CD4-positive, alpha-beta T cell (primary cell): Measurements from ENCODE around the gene TMEM151B. TPM values are rescaled to one million over a fixed set of nuclear protein-coding genes. Genes with fewer than 3 reads are reported as not detected.
A peak's percentile ranks its signal among the peaks of the same experiment; 100 is the strongest.

Experiments
- ATAC-seq: fragments of 200-7000 bp; cut with Tn5 transposase; one replicate; pipeline ENCODE4 v1.10.0; 2022; ENCODE audit warnings: mild to moderate bottlenecking; ENCODE audit not compliant: poor library complexity
- CTCF ChIA-PET: fragments of 350-600 bp; sonication (Branson Sonifier 250); formaldehyde crosslinking; loops from one replicate; lab custom pipeline; 2021; ENCODE audit warnings: antibody characterized with exemption, inconsistent platforms; lab: Charles Lee
- POLR2A ChIA-PET: fragments of 350-600 bp; sonication (Branson Sonifier 250); formaldehyde crosslinking; loops from one replicate; lab custom pipeline; 2021; ENCODE audit warnings: antibody characterized with exemption, inconsistent platforms; lab: Charles Lee
- DNase-seq, 14 experiments: peaks; one replicate each; pipeline ENCODE4 v3.0.0-alpha.2; 2013 to 2020; ENCODE audit warnings: mixed read lengths in 2 of 14
- H3K27ac ChIP-seq, 2 donors: one replicate each; pipeline versions ENCODE4 v1.5.1 to v1.7.0; 2013; ENCODE audit warnings: low read length in 2 of 2, low read depth in 1 of 2, mild to moderate bottlenecking in 1 of 2
- H3K27me3 ChIP-seq, 2 experiments: 1 replicate in 1 of 2; 2 replicates in 1 of 2; pipeline versions ENCODE4 v1.6.1 to v1.7.0; 2013; ENCODE audit warnings: low read length in 2 of 2, control low read depth in 1 of 2, mild to moderate bottlenecking in 1 of 2, moderate library complexity in 1 of 2; ENCODE audit not compliant: insufficient read depth in 2 of 2, control insufficient read depth in 1 of 2
- H3K36me3 ChIP-seq: one replicate; pipeline ENCODE4 v1.6.1; 2013; ENCODE audit warnings: low read length, control low read depth; ENCODE audit not compliant: insufficient read depth
- H3K4me1 ChIP-seq: one replicate; pipeline ENCODE4 v1.6.1; 2013; ENCODE audit warnings: low read length, control low read depth; ENCODE audit not compliant: insufficient read depth
- H3K4me3 ChIP-seq: one replicate; pipeline ENCODE4 v1.5.1; 2013; ENCODE audit warnings: mild to moderate bottlenecking, low read length, moderate library complexity
- H3K9me3 ChIP-seq, 2 experiments: 1 replicate in 1 of 2; 2 replicates in 1 of 2; pipeline versions ENCODE4 v1.6.1 to v1.7.0; 2013; ENCODE audit warnings: low read length in 2 of 2, mild to moderate bottlenecking in 2 of 2, control low read depth in 1 of 2, moderate library complexity in 1 of 2; ENCODE audit not compliant: control insufficient read depth in 1 of 2, insufficient read depth in 1 of 2
- H3K27ac Mint-ChIP-seq: one replicate; pipeline ENCODE4 v1.8.0; 2020; ENCODE audit warnings: mixed read lengths
- H3K27me3 Mint-ChIP-seq: one replicate; pipeline ENCODE4 v1.8.0; 2021; ENCODE audit warnings: mixed read lengths
- H3K36me3 Mint-ChIP-seq: one replicate; pipeline ENCODE4 v1.8.0; 2021; ENCODE audit warnings: low read depth, mixed read lengths
- H3K4me1 Mint-ChIP-seq: one replicate; pipeline ENCODE4 v1.8.0; 2021; ENCODE audit warnings: low read depth, mixed read lengths
- H3K4me3 Mint-ChIP-seq: one replicate; pipeline ENCODE4 v1.8.0; 2020; ENCODE audit warnings: mild to moderate bottlenecking, mixed read lengths
- H3K9me3 Mint-ChIP-seq: one replicate; pipeline ENCODE4 v1.8.0; 2020; ENCODE audit warnings: mixed read lengths
- intact Hi-C, 2 experiments: fragments of 100-400 bp; cut with DNase I in 1 of 2; cut with micrococcal nuclease in 1 of 2; formaldehyde crosslinking; loops; one replicate each; pipeline versions ENCODE4 v1.15.1 to v1.9.0; 2023 to 2025; cut with DNase I, micrococcal nuclease
- total RNA-seq, 174 experiments: library from RNA in 2 of 174; stranded (reverse) in 2 of 174; gene quantifications; one replicate each; pipeline ENCODE4 v1.2.3 and lab custom pipeline; 2021 to 2026
- TF ChIP-seq, protein P1 (sequence below): fragments of 200-600 bp; IDR thresholded peaks from one replicate; pipeline ENCODE4 v1.8.0; 2022; ENCODE audit warnings: antibody characterized with exemption, mild to moderate bottlenecking

TMEM151B gene
- total RNA-seq, 2 experiments from 2014 or later = not detected

DNA sequence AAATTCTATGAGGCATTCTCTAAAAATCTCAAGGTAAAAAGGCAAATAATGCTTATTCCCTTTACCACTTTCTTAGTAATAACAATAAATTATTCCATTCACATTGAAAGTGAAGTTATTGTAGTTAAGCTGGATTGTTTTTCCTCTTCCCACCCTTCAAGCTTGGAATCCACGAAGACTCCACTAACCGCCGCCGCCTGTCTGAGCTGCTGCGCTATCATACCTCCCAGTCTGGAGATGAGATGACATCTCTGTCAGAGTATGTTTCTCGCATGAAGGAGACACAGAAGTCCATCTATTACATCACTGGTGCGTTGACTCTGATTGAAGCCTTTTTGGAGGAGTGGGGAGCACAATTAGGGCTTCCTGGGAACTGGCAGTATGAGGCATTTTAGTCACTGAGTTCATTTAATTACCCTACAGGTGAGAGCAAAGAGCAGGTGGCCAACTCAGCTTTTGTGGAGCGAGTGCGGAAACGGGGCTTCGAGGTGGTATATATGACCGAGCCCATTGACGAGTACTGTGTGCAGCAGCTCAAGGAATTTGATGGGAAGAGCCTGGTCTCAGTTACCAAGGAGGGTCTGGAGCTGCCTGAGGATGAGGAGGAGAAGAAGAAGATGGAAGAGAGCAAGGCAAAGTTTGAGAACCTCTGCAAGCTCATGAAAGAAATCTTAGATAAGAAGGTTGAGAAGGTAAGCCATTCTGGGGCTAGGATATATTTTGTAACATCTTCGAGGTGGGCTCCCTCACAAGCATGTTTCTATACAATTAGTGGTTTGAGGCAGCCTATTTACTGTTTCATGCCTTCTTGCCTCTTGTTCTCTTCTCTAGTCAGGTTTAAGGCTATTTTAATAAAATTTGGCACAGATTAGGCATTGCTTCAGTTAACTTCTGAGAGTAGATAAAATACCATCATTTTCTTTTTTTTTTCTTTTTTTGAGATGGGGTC lies 18.4 kb upstream of the TMEM151B start:
- no peak for DNase-seq
- intact Hi-C loops = no loop called here
- H3K27me3 Mint-ChIP-seq = peaks cover 3% of the 10 kb centered on the region
- Histone ChIP-seq H3K4me3 (no peak overlapping the region), H3K36me3 (peaks cover 79% of the 10 kb centered on the region), H3K27ac (no peak overlapping the region), H3K9me3 (no peaks in the 10 kb centered on the region), H3K27me3 (no peaks in the 10 kb centered on the region), H3K4me1 (peaks cover 55% of the 10 kb centered on the region)
- TF ChIP-seq, protein P1, sequence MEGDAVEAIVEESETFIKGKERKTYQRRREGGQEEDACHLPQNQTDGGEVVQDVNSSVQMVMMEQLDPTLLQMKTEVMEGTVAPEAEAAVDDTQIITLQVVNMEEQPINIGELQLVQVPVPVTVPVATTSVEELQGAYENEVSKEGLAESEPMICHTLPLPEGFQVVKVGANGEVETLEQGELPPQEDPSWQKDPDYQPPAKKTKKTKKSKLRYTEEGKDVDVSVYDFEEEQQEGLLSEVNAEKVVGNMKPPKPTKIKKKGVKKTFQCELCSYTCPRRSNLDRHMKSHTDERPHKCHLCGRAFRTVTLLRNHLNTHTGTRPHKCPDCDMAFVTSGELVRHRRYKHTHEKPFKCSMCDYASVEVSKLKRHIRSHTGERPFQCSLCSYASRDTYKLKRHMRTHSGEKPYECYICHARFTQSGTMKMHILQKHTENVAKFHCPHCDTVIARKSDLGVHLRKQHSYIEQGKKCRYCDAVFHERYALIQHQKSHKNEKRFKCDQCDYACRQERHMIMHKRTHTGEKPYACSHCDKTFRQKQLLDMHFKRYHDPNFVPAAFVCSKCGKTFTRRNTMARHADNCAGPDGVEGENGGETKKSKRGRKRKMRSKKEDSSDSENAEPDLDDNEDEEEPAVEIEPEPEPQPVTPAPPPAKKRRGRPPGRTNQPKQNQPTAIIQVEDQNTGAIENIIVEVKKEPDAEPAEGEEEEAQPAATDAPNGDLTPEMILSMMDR = no peak
- no peaks in the 10 kb centered on the region for H3K9me3 Mint-ChIP-seq
- ChIA-PET CTCF (interaction anchor here (1.0 kb wide), 1 partner anchor 13 kb away, joined by 4 read pairs; no protein-coding TSS in a partner anchor), POLR2A (interaction anchor here (0.9 to 1.2 kb wide), 2 partner anchors 10 to 28 kb away, joined by 3 to 4 read pairs; partner anchors contain the start of gene SLC29A1)
- H3K4me1 Mint-ChIP-seq = peaks cover 77% of the 10 kb centered on the region
- H3K36me3 Mint-ChIP-seq = peaks cover 91% of the 10 kb centered on the region
- ATAC-seq = no peak
- H3K27ac Mint-ChIP-seq = no peak overlapping the region
- peak overlapping the region; percentile 59 for H3K4me3 Mint-ChIP-seq

DNA sequence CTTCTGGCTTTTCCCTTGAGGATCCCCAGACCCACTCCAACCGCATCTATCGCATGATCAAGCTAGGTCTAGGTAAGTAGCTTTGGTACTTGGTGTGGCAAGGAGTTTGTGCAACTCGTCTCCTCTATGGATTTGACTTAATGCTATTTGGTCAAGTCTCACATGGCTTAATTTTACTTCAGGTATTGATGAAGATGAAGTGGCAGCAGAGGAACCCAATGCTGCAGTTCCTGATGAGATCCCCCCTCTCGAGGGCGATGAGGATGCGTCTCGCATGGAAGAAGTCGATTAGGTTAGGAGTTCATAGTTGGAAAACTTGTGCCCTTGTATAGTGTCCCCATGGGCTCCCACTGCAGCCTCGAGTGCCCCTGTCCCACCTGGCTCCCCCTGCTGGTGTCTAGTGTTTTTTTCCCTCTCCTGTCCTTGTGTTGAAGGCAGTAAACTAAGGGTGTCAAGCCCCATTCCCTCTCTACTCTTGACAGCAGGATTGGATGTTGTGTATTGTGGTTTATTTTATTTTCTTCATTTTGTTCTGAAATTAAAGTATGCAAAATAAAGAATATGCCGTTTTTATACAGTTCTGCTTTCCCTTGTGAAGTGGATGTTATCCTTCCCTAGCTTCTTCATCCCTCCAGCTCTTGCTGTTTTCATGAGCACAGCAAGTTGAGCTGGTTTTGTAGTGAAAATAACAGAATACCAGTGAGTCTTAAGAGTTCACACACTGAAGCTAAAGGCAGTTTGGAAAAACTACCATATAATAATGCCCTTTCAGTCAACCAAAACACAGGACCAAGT lies 16.7 kb upstream of the TMEM151B start:
- peak overlapping the region; percentile 5 for H3K4me3 Mint-ChIP-seq
- peak in 13 of 14 experiments; percentile 38 to 77 (median 51) for DNase-seq
- Histone ChIP-seq H3K4me1 (peaks cover 54% of the 10 kb centered on the region), H3K27me3 (no peaks in the 10 kb centered on the region), H3K36me3 (peaks cover 76% of the 10 kb centered on the region), H3K4me3 (no peak overlapping the region), H3K9me3 (no peaks in the 10 kb centered on the region), H3K27ac (no peak overlapping the region)
- TF ChIP-seq, protein P1 = peak; percentile 65
- H3K4me1 Mint-ChIP-seq = peaks cover 77% of the 10 kb centered on the region
- H3K9me3 Mint-ChIP-seq = no peaks in the 10 kb centered on the region
- H3K27ac Mint-ChIP-seq = peak overlapping the region; percentile 2
- intact Hi-C loops = no loop called here
- CTCF ChIA-PET = interaction anchor here (0.9 to 1.0 kb wide), 2 partner anchors 17 to 59 kb away, joined by 3 to 4 read pairs; partner anchors contain the start of genes AARS2 and TMEM151B
- H3K27me3 Mint-ChIP-seq = no peaks in the 10 kb centered on the region
- POLR2A ChIA-PET = interaction anchor here (0.9 to 4.0 kb wide), 4 partner anchors 7 to 68 kb away, joined by 3 to 135 read pairs (median 6); partner anchors contain the start of gene HSP90AB1
- peaks cover 85% of the 10 kb centered on the region for H3K36me3 Mint-ChIP-seq
- peak; percentile 27 for ATAC-seq
